GM12891 (cell line): ENCODE measurements around the gene CFAP47.

Experiments
- DNase-seq: peaks from one replicate; pipeline ENCODE4 v3.0.0; 2011; ENCODE audit warnings: low spot score; ENCODE audit not compliant: insufficient read length
- FAIRE-seq: peaks from 2 replicates; lab custom pipeline; 2011; peaks lifted over from hg19 to GRCh38; lab: Jason Lieb, UNC
- PAX5 ChIP-seq: IDR thresholded peaks from 2 replicates; pipeline ENCODE4 v1.6.1; 2011; ENCODE audit warnings: low read length, moderate library complexity, mild to moderate bottlenecking; ENCODE audit not compliant: insufficient read depth, severe bottlenecking
- POLR2A ChIP-seq: IDR thresholded peaks from 2 replicates; pipeline ENCODE4 v1.6.1; 2011; ENCODE audit warnings: low read depth, low read length, control low read depth
- POLR2AphosphoS5 ChIP-seq: IDR thresholded peaks from 2 replicates; pipeline ENCODE4 v1.6.1; 2011; ENCODE audit warnings: low read depth, low read length, control low read depth
- POU2F2 ChIP-seq: IDR thresholded peaks from 2 replicates; pipeline ENCODE4 v1.6.1; 2011; ENCODE audit warnings: low read depth, mild to moderate bottlenecking, control low read depth, low read length, moderate library complexity
- SPI1 ChIP-seq: IDR thresholded peaks from 2 replicates; pipeline ENCODE4 v1.6.1; 2011; ENCODE audit warnings: low read depth, low read length, control low read depth
- TAF1 ChIP-seq: IDR thresholded peaks from 2 replicates; pipeline ENCODE4 v1.6.1; 2011; ENCODE audit warnings: low read depth, low read length, control low read depth

CFAP47 gene

GRCh38 chrX:36357855-36358254 is 438.3 kb downstream of the CFAP47 start:
- no peak for FAIRE-seq
- no peak for TF ChIP-seq POLR2AphosphoS5
- DNase-seq = no peak

GRCh38 chrX:36364262-36364661 is 444.7 kb downstream of the CFAP47 start:
- TF ChIP-seq POLR2A = no peak
- no peak for TF ChIP-seq TAF1
- TF ChIP-seq POU2F2 = no peak
- TF ChIP-seq PAX5 = no peak
- DNase-seq (no peak), FAIRE-seq (no peak)

GRCh38 chrX:36383495-36383894 is 464.0 kb downstream of the CFAP47 start:
- no peak for FAIRE-seq
- DNase-seq = no peak
- TF ChIP-seq POU2F2 = no peak

GRCh38 chrX:36388901-36389300 is 469.4 kb downstream of the CFAP47 start:
- no peak for DNase-seq
- FAIRE-seq = no peak
- TF ChIP-seq POLR2A (no peak), POLR2AphosphoS5 (no peak), PAX5 (no peak), POU2F2 (no peak), SPI1 (no peak), TAF1 (no peak)

- no peak for DNase-seq
- FAIRE-seq = no peak
These were observed 482.2 kb downstream of the CFAP47 start for GRCh38 chrX:36401774-36402173.

GRCh38 chrX:36407836-36408235 is 488.3 kb downstream of the CFAP47 start:
- DNase-seq (no peak), FAIRE-seq (no peak)
- TF ChIP-seq POLR2A = no peak
- no peak for TF ChIP-seq POU2F2
- no peak for TF ChIP-seq PAX5
- no peak for TF ChIP-seq SPI1
- TF ChIP-seq POLR2AphosphoS5 = no peak
- TF ChIP-seq TAF1 = no peak

More at GRCh38 chrX:36401774-36402173, 482.2 kb downstream of the CFAP47 start:
- TF ChIP-seq POLR2A (no peak), SPI1 (no peak), POU2F2 (no peak), TAF1 (no peak), POLR2AphosphoS5 (no peak)

GRCh38 chrX:36414056-36414455 is 494.5 kb downstream of the CFAP47 start:
- TF ChIP-seq POU2F2 = no peak
- no peak for FAIRE-seq
- DNase-seq = no peak

- no peak for DNase-seq
- TF ChIP-seq POU2F2 = no peak
- TF ChIP-seq POLR2A = no peak
- TF ChIP-seq POLR2AphosphoS5 = no peak
- no peak for TF ChIP-seq TAF1
- no peak for TF ChIP-seq PAX5
- TF ChIP-seq SPI1 = no peak
- peak; percentile 61 for FAIRE-seq
These were observed 502.8 kb downstream of the CFAP47 start for GRCh38 chrX:36422368-36422767.

GRCh38 chrX:36431819-36432218 is 512.3 kb downstream of the CFAP47 start:
- TF ChIP-seq SPI1 (no peak), POU2F2 (no peak), TAF1 (no peak), POLR2A (no peak), PAX5 (no peak), POLR2AphosphoS5 (no peak)
- no peak for DNase-seq

GRCh38 chrX:36434522-36434921 is 515.0 kb downstream of the CFAP47 start:
- DNase-seq (no peak), FAIRE-seq (no peak)
- TF ChIP-seq SPI1 = no peak
- no peak for TF ChIP-seq POLR2A
- no peak for TF ChIP-seq TAF1
- TF ChIP-seq POLR2AphosphoS5 = no peak
- TF ChIP-seq POU2F2 = no peak
- TF ChIP-seq PAX5 = no peak

More at GRCh38 chrX:36431819-36432218, 512.3 kb downstream of the CFAP47 start:
- no peak for FAIRE-seq
